Measurements from ENCODE around the gene CD247.

Gene CD247

DNA sequence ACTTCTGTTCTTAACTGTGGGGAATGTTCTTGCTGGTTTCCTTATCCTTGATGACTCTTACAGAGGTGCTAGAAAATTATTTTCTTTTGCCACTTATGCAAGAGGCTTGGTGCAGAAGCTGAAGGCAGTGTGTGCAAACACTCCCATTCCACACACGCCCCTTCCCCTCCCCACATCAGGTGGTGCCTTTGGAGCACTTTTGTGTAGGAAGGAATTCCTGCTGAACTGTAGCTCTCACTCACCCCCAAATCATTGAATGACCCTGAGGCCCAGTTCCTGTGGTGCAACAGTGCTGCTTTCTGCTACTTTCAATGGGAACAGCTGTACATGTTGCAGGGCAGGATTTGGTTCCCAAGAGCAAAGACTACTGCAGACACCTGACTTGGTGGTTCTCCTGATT lies 101.8 kb downstream of the CD247 start:
- TF ChIP-seq EZH2 (optimal IDR thresholded peaks at IDR 0.05; ENCODE audit: low read depth, low read length): no peak
- TF ChIP-seq EZH2phosphoT487 (IDR thresholded peaks at IDR 0.05; ENCODE audit: low read length): no peak
- TF ChIP-seq, protein P1, sequence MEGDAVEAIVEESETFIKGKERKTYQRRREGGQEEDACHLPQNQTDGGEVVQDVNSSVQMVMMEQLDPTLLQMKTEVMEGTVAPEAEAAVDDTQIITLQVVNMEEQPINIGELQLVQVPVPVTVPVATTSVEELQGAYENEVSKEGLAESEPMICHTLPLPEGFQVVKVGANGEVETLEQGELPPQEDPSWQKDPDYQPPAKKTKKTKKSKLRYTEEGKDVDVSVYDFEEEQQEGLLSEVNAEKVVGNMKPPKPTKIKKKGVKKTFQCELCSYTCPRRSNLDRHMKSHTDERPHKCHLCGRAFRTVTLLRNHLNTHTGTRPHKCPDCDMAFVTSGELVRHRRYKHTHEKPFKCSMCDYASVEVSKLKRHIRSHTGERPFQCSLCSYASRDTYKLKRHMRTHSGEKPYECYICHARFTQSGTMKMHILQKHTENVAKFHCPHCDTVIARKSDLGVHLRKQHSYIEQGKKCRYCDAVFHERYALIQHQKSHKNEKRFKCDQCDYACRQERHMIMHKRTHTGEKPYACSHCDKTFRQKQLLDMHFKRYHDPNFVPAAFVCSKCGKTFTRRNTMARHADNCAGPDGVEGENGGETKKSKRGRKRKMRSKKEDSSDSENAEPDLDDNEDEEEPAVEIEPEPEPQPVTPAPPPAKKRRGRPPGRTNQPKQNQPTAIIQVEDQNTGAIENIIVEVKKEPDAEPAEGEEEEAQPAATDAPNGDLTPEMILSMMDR (IDR thresholded peaks at IDR 0.05; ENCODE audit: low read length): no peak

DNA sequence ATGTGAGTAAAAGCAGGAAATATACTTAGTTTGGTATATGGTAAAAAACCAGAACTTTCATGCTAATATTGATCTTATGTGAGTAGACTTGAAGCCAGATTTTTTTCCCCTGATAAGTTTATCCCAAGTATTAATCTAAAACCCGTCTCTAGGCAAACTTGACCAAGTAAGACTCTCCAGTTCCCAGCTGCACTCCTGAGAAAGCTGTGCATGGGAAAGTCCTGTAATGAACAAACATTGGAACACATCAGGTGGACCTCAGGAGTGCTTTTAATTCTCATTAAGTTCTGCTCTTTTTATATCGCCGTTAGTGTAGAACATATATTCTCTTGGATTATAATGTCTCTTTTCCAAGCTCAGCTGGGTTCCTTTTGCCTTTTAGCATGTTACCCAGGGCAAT lies 105.0 kb downstream of the CD247 start:
- no peaks in the 10 kb centered on the region for H3K4me1 ChIP-seq (ENCODE audit: low read length)
- H3K9ac ChIP-seq (ENCODE audit: low read length): no peak overlapping the region
- no peak overlapping the region for H2AFZ ChIP-seq (ENCODE audit: low read length)
- H4K20me1 ChIP-seq (ENCODE audit: insufficient read depth, low read length): no peaks in the 10 kb centered on the region
- H3K9me2 ChIP-seq (replicated peaks; ENCODE audit: insufficient read depth, low read length): no peaks in the 10 kb centered on the region
- TF ChIP-seq, protein P1 (IDR thresholded peaks at IDR 0.05; ENCODE audit: low read length): no peak
- TF ChIP-seq EZH2phosphoT487 (IDR thresholded peaks at IDR 0.05; ENCODE audit: low read length) (no peak), EZH2 (optimal IDR thresholded peaks at IDR 0.05; ENCODE audit: low read depth, low read length) (no peak)
- no peaks in the 10 kb centered on the region for H3F3A ChIP-seq (ENCODE audit: insufficient read depth, low read length)
- H3K4me2 ChIP-seq (ENCODE audit: low read depth, low read length): no peak overlapping the region
- H3K36me3 ChIP-seq (replicated peaks; ENCODE audit: insufficient read depth, low read length): 0 out of 2 replicates have a peak, but pooled peaks cover 4% of the 10 kb centered on the region
- H3K9me3 ChIP-seq (replicated peaks; ENCODE audit: insufficient read depth, low read length): no peaks in the 10 kb centered on the region
- no peak overlapping the region for H3K4me3 ChIP-seq (ENCODE audit: low read length)
- no peaks in the 10 kb centered on the region for H3K79me2 ChIP-seq (ENCODE audit: low read length)
- H3K27me3 ChIP-seq (replicated peaks; ENCODE audit: insufficient read depth, low read length): no peaks in the 10 kb centered on the region
- no peak overlapping the region for H3K27ac ChIP-seq (ENCODE audit: low read length)
- DNase-seq: no peak

More for the DNA sequence above, 101.8 kb downstream of the CD247 start:
- Histone ChIP-seq H3K9me3 (replicated peaks; ENCODE audit: insufficient read depth, low read length) (no peaks in the 10 kb centered on the region), H3K36me3 (replicated peaks; ENCODE audit: insufficient read depth, low read length) (0 out of 2 replicates have a peak, but pooled peaks cover 4% of the 10 kb centered on the region), H3K4me1 (ENCODE audit: low read length) (no peaks in the 10 kb centered on the region), H3K79me2 (ENCODE audit: low read length) (no peaks in the 10 kb centered on the region), H3K9ac (ENCODE audit: low read length) (no peak overlapping the region), H3K27ac (ENCODE audit: low read length) (no peak overlapping the region), H3K9me2 (replicated peaks; ENCODE audit: insufficient read depth, low read length) (no peaks in the 10 kb centered on the region), H3F3A (ENCODE audit: insufficient read depth, low read length) (no peaks in the 10 kb centered on the region), H3K4me2 (ENCODE audit: low read depth, low read length) (no peak overlapping the region), H3K4me3 (ENCODE audit: low read length) (no peak overlapping the region), H2AFZ (ENCODE audit: low read length) (no peak overlapping the region), H4K20me1 (ENCODE audit: insufficient read depth, low read length) (no peaks in the 10 kb centered on the region), H3K27me3 (replicated peaks; ENCODE audit: insufficient read depth, low read length) (no peaks in the 10 kb centered on the region)
- DNase-seq: no peak

- H3K79me2 ChIP-seq (ENCODE audit: low read length): no peaks in the 10 kb centered on the region
- DNase-seq: no peak
- H3K36me3 ChIP-seq (replicated peaks; ENCODE audit: insufficient read depth, low read length): 0 out of 2 replicates have a peak, but pooled peaks cover 4% of the 10 kb centered on the region
- TF ChIP-seq EZH2phosphoT487 (IDR thresholded peaks at IDR 0.05; ENCODE audit: low read length) (no peak), EZH2 (optimal IDR thresholded peaks at IDR 0.05; ENCODE audit: low read depth, low read length) (no peak)
- TF ChIP-seq, protein P1 (IDR thresholded peaks at IDR 0.05; ENCODE audit: low read length): no peak
- no peaks in the 10 kb centered on the region for H4K20me1 ChIP-seq (ENCODE audit: insufficient read depth, low read length)
- H2AFZ ChIP-seq (ENCODE audit: low read length): no peak overlapping the region
- H3K9me3 ChIP-seq (replicated peaks; ENCODE audit: insufficient read depth, low read length): no peaks in the 10 kb centered on the region
- H3K27me3 ChIP-seq (replicated peaks; ENCODE audit: insufficient read depth, low read length): no peaks in the 10 kb centered on the region
- H3K9me2 ChIP-seq (replicated peaks; ENCODE audit: insufficient read depth, low read length): no peaks in the 10 kb centered on the region
- no peaks in the 10 kb centered on the region for H3K4me1 ChIP-seq (ENCODE audit: low read length)
- no peak overlapping the region for H3K4me2 ChIP-seq (ENCODE audit: low read depth, low read length)
- H3F3A ChIP-seq (ENCODE audit: insufficient read depth, low read length): no peaks in the 10 kb centered on the region
- no peak overlapping the region for H3K4me3 ChIP-seq (ENCODE audit: low read length)
- H3K27ac ChIP-seq (ENCODE audit: low read length): no peak overlapping the region
- no peak overlapping the region for H3K9ac ChIP-seq (ENCODE audit: low read length)
Measured at GRCh38 chr1:167412920-167413319, 105.4 kb downstream of the CD247 start.
